ENCODE results near the gene CACNA1B. TPM values are rescaled to one million over a fixed set of nuclear protein-coding genes. Genes with fewer than 3 reads are reported as not detected.
"Not testable (repeated sequence)": the region's sequence is repeated elsewhere in the genome, so short reads cannot be mapped to it uniquely, and the experiment has no call there.

CACNA1B gene
- total RNA-seq, 1 donor from 2014 or later, result not detected

- H3K27me3 ChIP-seq (ENCODE audit: control insufficient read depth, insufficient read depth, low read length), result no peaks in the 10 kb centered on the region
- no peaks in the 10 kb centered on the region for H3K36me3 ChIP-seq (ENCODE audit: control insufficient read depth, insufficient read depth, low read length)
- DNase-seq (ENCODE audit: low read depth), result no peak
- TF ChIP-seq CTCF (IDR thresholded peaks at IDR 0.05; ENCODE audit: insufficient read depth, low read length, severe bottlenecking), result no peak
- FAIRE-seq, result peak; percentile 47
- H3K4me3 ChIP-seq (ENCODE audit: low read depth, low read length), result no peak overlapping the region
These were observed 235.4 kb downstream of the CACNA1B start for GRCh38 chr9:138112791-138113600.

- not testable (repeated sequence) for H3K36me3 ChIP-seq (ENCODE audit: control insufficient read depth, insufficient read depth, low read length); FAIRE-seq; H3K27me3 ChIP-seq (ENCODE audit: control insufficient read depth, insufficient read depth, low read length); H3K4me3 ChIP-seq (ENCODE audit: low read depth, low read length); DNase-seq (ENCODE audit: low read depth)
These were observed 236.2 kb downstream of the CACNA1B start for GRCh38 chr9:138113701-138114325.

- TF ChIP-seq CTCF (IDR thresholded peaks at IDR 0.05; ENCODE audit: insufficient read depth, low read length, severe bottlenecking), result no peak
- FAIRE-seq, result peak; percentile 97
These were observed 237.1 kb downstream of the CACNA1B start for GRCh38 chr9:138114501-138115245.

GRCh38 chr9:138115506-138115905, 237.9 kb downstream of the CACNA1B start:
- Histone ChIP-seq H3K27me3 (ENCODE audit: control insufficient read depth, insufficient read depth, low read length) (no peaks in the 10 kb centered on the region), H3K4me3 (ENCODE audit: low read depth, low read length) (no peak overlapping the region), H3K36me3 (ENCODE audit: control insufficient read depth, insufficient read depth, low read length) (no peaks in the 10 kb centered on the region)
- DNase-seq (ENCODE audit: low read depth), result no peak
- no peak for TF ChIP-seq CTCF (IDR thresholded peaks at IDR 0.05; ENCODE audit: insufficient read depth, low read length, severe bottlenecking)
- FAIRE-seq, result no peak

More at GRCh38 chr9:138114501-138115245, 237.1 kb downstream of the CACNA1B start:
- H3K4me3 ChIP-seq (ENCODE audit: low read depth, low read length), result no peak overlapping the region
- H3K36me3 ChIP-seq (ENCODE audit: control insufficient read depth, insufficient read depth, low read length), result no peaks in the 10 kb centered on the region
- no peak for DNase-seq (ENCODE audit: low read depth)
- H3K27me3 ChIP-seq (ENCODE audit: control insufficient read depth, insufficient read depth, low read length), result no peaks in the 10 kb centered on the region

GRCh38 chr9:138116521-138116920, 238.9 kb downstream of the CACNA1B start:
- TF ChIP-seq CTCF (IDR thresholded peaks at IDR 0.05; ENCODE audit: insufficient read depth, low read length, severe bottlenecking), result no peak
- H3K36me3 ChIP-seq (ENCODE audit: control insufficient read depth, insufficient read depth, low read length), result no peaks in the 10 kb centered on the region
- DNase-seq (ENCODE audit: low read depth) (no peak), FAIRE-seq (peak; percentile 18)
- H3K4me3 ChIP-seq (ENCODE audit: low read depth, low read length), result no peak overlapping the region
- no peaks in the 10 kb centered on the region for H3K27me3 ChIP-seq (ENCODE audit: control insufficient read depth, insufficient read depth, low read length)

All from bronchial epithelial cell (primary cell).